Neural cell (in vitro differentiated cells): ENCODE measurements around the gene DDX21. TPM values are rescaled to one million over a fixed set of nuclear protein-coding genes. Genes with fewer than 3 reads are reported as not detected.
"Not testable (repeated sequence)": the region's sequence is repeated elsewhere in the genome, so short reads cannot be mapped to it uniquely, and the experiment has no call there.

Experiments used
- H2AFZ ChIP-seq: fragments of 200-600, 300-800 bp; sonication (generic), shearing (Covaris generic); 2 replicates; pipeline ENCODE4 v1.6.0; 2014; ENCODE audit warnings: low read depth, mild to moderate bottlenecking, antibody characterized with exemption, low read length, moderate library complexity
- H3F3A ChIP-seq: fragments of 200-600 bp; shearing (Covaris generic); 2 replicates; pipeline ENCODE4 v1.6.1; 2016; ENCODE audit warnings: mild to moderate bottlenecking, moderate library complexity, mixed read lengths, antibody characterized with exemption, low read length; ENCODE audit not compliant: insufficient read depth, poor library complexity, severe bottlenecking
- H3K27ac ChIP-seq: fragments of 200-600, 300-800 bp; sonication (generic), shearing (Covaris generic); 2 replicates; pipeline ENCODE4 v1.5.1; 2014; ENCODE audit warnings: mild to moderate bottlenecking, low read length, moderate library complexity
- H3K27me3 ChIP-seq: fragments of 300-800, 200-600 bp; sonication (generic), shearing (Covaris generic); 2 replicates; pipeline ENCODE4 v1.6.0; 2014; ENCODE audit warnings: mild to moderate bottlenecking, low read depth, low read length, moderate library complexity; ENCODE audit not compliant: insufficient read depth
- H3K36me3 ChIP-seq: fragments of 300-800, 200-600 bp; sonication (generic), shearing (Covaris generic); 2 replicates; pipeline ENCODE4 v1.5.1; 2014; ENCODE audit warnings: mild to moderate bottlenecking, antibody characterized with exemption, low read length, moderate library complexity; ENCODE audit not compliant: insufficient read depth
- H3K4me2 ChIP-seq: fragments of 300-800, 200-600 bp; sonication (generic), shearing (Covaris generic); 2 replicates; pipeline ENCODE4 v1.6.0; 2014; ENCODE audit warnings: mild to moderate bottlenecking, low read length
- H3K4me3 ChIP-seq: fragments of 300-800, 200-600 bp; sonication (generic), shearing (Covaris generic); 2 replicates; pipeline ENCODE4 v1.5.1; 2014; ENCODE audit warnings: mild to moderate bottlenecking, low read length, moderate library complexity
- H3K79me2 ChIP-seq: fragments of 200-600 bp; shearing (Covaris generic); replicated peaks from 2 replicates; pipeline ENCODE4 v1.6.0; 2014; ENCODE audit warnings: mild to moderate bottlenecking, low read length, moderate library complexity; ENCODE audit not compliant: insufficient read depth
- H3K9ac ChIP-seq: fragments of 300-800, 200-600 bp; sonication (generic), shearing (Covaris generic); 2 replicates; pipeline ENCODE4 v1.6.1; 2016; ENCODE audit warnings: mild to moderate bottlenecking, low read length, mixed read lengths
- H3K9me2 ChIP-seq: fragments of 200-600 bp; shearing (Covaris generic); 2 replicates; pipeline ENCODE4 v1.6.1; 2016; ENCODE audit warnings: mild to moderate bottlenecking, low read length, mixed read lengths; ENCODE audit not compliant: insufficient read depth
- H3K9me3 ChIP-seq: fragments of 200-600, 300-800 bp; sonication (generic), shearing (Covaris generic); 2 replicates; pipeline ENCODE4 v1.6.1; 2016; ENCODE audit warnings: mild to moderate bottlenecking, mixed run types, low read length, moderate library complexity, mixed read lengths
- H4K20me1 ChIP-seq: fragments of 200-600 bp; shearing (Covaris generic); 2 replicates; pipeline ENCODE4 v1.6.1; 2016; ENCODE audit warnings: mild to moderate bottlenecking, mixed run types; ENCODE audit not compliant: insufficient read depth
- CTCF ChIP-seq: fragments of 450-650 bp; IDR thresholded peaks from 2 replicates; pipeline ENCODE4 v1.5.1; 2014; ENCODE audit warnings: antibody characterized with exemption, mild to moderate bottlenecking, moderate library complexity; ENCODE audit not compliant: poor library complexity, severe bottlenecking
- EP300 ChIP-seq: fragments of 450-650 bp; conservative IDR thresholded peaks from 2 replicates; pipeline ENCODE4 v1.6.1; 2014; ENCODE audit warnings: antibody characterized with exemption, mild to moderate bottlenecking, moderate library complexity; ENCODE audit not compliant: poor library complexity, severe bottlenecking
- EZH2 ChIP-seq: fragments of 200-600, 300-800 bp; shearing (Covaris generic), sonication (generic); IDR thresholded peaks from 2 replicates; pipeline ENCODE4 v1.6.1; 2014; ENCODE audit warnings: antibody characterized with exemption, low read length, borderline replicate concordance, mild to moderate bottlenecking; ENCODE audit not compliant: insufficient read depth, poor library complexity, severe bottlenecking
- MXI1 ChIP-seq: fragments of 450-650 bp; conservative IDR thresholded peaks from 2 replicates; pipeline ENCODE4 v1.6.1; 2014; ENCODE audit warnings: antibody characterized with exemption, mild to moderate bottlenecking; ENCODE audit not compliant: poor library complexity, severe bottlenecking
- POLR2AphosphoS5 ChIP-seq: IDR thresholded peaks from 2 replicates; pipeline ENCODE4 v1.6.1; 2012
- RAD21 ChIP-seq: fragments of 450-650 bp; conservative IDR thresholded peaks from 2 replicates; pipeline ENCODE4 v1.6.1; 2014; ENCODE audit warnings: antibody characterized with exemption, mild to moderate bottlenecking, moderate library complexity
- REST ChIP-seq: IDR thresholded peaks from 2 replicates; pipeline ENCODE4 v1.6.1; 2012; ENCODE audit warnings: borderline replicate concordance
- SMC3 ChIP-seq: fragments of 450-650 bp; conservative IDR thresholded peaks from 2 replicates; pipeline ENCODE4 v1.6.1; 2014; ENCODE audit warnings: antibody characterized with exemption, mild to moderate bottlenecking, moderate library complexity; ENCODE audit not compliant: poor library complexity
- TAF1 ChIP-seq: IDR thresholded peaks from 2 replicates; pipeline ENCODE4 v1.6.1; 2012; ENCODE audit warnings: low read depth
- polyA plus RNA-seq: library from polyadenylated mRNA; depleted of rRNA; stranded (reverse); fragments of >200 nt; gene quantifications from 2 replicates; pipeline ENCODE4 v1.2.3, GENCODE V29; 2014

Gene DDX21
- polyA plus RNA-seq, 1 donor from 2014 or later: 33.0 TPM

- no peaks in the 10 kb centered on the region for H4K20me1 ChIP-seq
- no peaks in the 10 kb centered on the region for H3F3A ChIP-seq
- no peak overlapping the region for H3K4me2 ChIP-seq
- peaks cover 4% of the 10 kb centered on the region for H3K36me3 ChIP-seq
- no peaks in the 10 kb centered on the region for H3K79me2 ChIP-seq
- H2AFZ ChIP-seq: no peak overlapping the region
- no peaks in the 10 kb centered on the region for H3K27me3 ChIP-seq
- H3K4me3 ChIP-seq: no peak overlapping the region
- H3K9ac ChIP-seq: no peak overlapping the region
- no peak overlapping the region for H3K27ac ChIP-seq
- TF ChIP-seq POLR2AphosphoS5: no peak
- no peak for TF ChIP-seq EZH2
- no peak for TF ChIP-seq RAD21
- TF ChIP-seq CTCF: no peak
- TF ChIP-seq EP300: no peak
- no peak for TF ChIP-seq SMC3
- TF ChIP-seq TAF1: no peak
- no peak for TF ChIP-seq MXI1
- no peak for TF ChIP-seq REST
- H3K9me2 ChIP-seq: no peaks in the 10 kb centered on the region
- no peaks in the 10 kb centered on the region for H3K9me3 ChIP-seq
Observed at GRCh38 chr10:68938884-68939283, 17.1 kb upstream of the DDX21 start.

DNA sequence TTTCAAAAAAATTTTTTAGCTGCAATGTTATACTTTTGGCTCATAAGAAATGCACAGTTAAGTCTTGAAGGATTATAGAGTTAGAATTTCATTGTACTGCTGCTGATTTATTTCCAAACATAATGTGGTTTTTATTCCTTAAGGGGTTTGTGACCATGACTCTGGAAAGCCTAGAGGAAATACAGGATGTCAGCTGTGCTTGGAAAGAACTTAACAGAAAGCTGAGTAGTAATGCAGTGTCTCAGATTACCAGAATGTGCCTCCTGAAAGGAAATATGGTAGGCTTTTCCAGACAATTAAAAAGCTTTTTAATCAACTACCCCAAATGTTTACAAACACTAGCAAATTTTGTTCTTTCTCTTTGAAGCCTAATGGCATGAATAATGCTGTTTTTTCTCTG lies 15.1 kb upstream of the DDX21 start:
- H3K9me2 ChIP-seq, H3K27me3 ChIP-seq, H3K36me3 ChIP-seq, H2AFZ ChIP-seq, H4K20me1 ChIP-seq, H3K9me3 ChIP-seq, H3K79me2 ChIP-seq, H3K4me2 ChIP-seq, H3K9ac ChIP-seq, H3K27ac ChIP-seq, H3F3A ChIP-seq, H3K4me3 ChIP-seq: not testable (repeated sequence)

DNA sequence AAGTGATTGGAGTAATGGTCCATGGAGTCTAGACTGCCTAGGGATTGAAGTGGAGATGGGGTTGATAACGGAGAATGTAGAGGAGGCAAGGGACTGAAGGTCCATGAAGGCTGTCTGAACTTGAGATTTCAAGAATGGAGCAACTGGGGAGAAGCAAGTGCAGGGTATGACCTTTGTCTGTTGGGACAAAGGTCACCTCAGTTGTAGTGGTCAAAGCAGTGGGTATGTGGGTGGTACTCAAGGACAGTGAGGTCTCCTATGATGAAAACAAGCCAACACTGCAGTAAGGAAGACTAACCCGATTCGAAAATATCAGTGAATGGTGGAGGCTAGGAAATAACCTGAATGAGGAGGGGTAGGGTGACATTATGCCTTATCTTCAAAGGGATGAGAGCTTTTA lies 5.4 kb upstream of the DDX21 start:
- Histone ChIP-seq H3K9me3 (no peaks in the 10 kb centered on the region), H3K4me3 (no peak overlapping the region), H3K36me3 (peaks cover 21% of the 10 kb centered on the region), H3K27ac (no peak overlapping the region), H3K79me2 (no peaks in the 10 kb centered on the region), H3F3A (peaks cover 4% of the 10 kb centered on the region), H3K9ac (no peak overlapping the region), H3K4me2 (no peak overlapping the region), H4K20me1 (no peaks in the 10 kb centered on the region), H3K27me3 (no peaks in the 10 kb centered on the region), H2AFZ (no peak overlapping the region), H3K9me2 (no peaks in the 10 kb centered on the region)
- TF ChIP-seq EZH2 (no peak), SMC3 (no peak), MXI1 (no peak), CTCF (no peak), RAD21 (no peak), EP300 (no peak), REST (no peak), TAF1 (no peak), POLR2AphosphoS5 (no peak)
